Fibroblast of lung (primary cell): Measurements from ENCODE around the gene KMO. TPM values are rescaled to one million over a fixed set of nuclear protein-coding genes. Genes with fewer than 3 reads are reported as not detected.

Source experiments
- DNase-seq, 2 donors: peaks; one replicate each; pipeline versions ENCODE4 v3.0.0 to v3.0.0-alpha.2; 2010; ENCODE audit warnings: low read depth in 2 of 2
- H2AFZ ChIP-seq: 2 replicates; pipeline ENCODE4 v1.5.1; 2012; ENCODE audit warnings: low read length, control low read depth, inconsistent platforms
- H3K27ac ChIP-seq: 2 replicates; pipeline ENCODE4 v1.5.1; 2011; ENCODE audit warnings: low read length, control low read depth; ENCODE audit not compliant: insufficient read depth
- H3K27me3 ChIP-seq: 2 replicates; pipeline ENCODE4 v1.5.1; 2011; ENCODE audit warnings: mild to moderate bottlenecking, low read length; ENCODE audit not compliant: control insufficient read depth, insufficient read depth
- H3K36me3 ChIP-seq: 2 replicates; pipeline ENCODE4 v1.5.1; 2011; ENCODE audit warnings: low read length; ENCODE audit not compliant: control insufficient read depth, insufficient read depth
- H3K4me1 ChIP-seq: 2 replicates; pipeline ENCODE4 v1.5.1; 2011; ENCODE audit warnings: low read length; ENCODE audit not compliant: control insufficient read depth, insufficient read depth; ENCODE audit errors: extremely low read depth
- H3K4me2 ChIP-seq: 2 replicates; pipeline ENCODE4 v1.5.1; 2011; ENCODE audit warnings: low read length, control low read depth; ENCODE audit not compliant: insufficient read depth; ENCODE audit errors: extremely low read depth
- H3K4me3 ChIP-seq, 4 experiments: fragments of 200-600 bp in 1 of 4; sonication (generic) in 1 of 4; replicated peaks in 1 of 4; 2 replicates each; pipeline ENCODE4 v1.5.1; 2011 to 2016; ENCODE audit warnings: low read length in 4 of 4, low read depth in 3 of 4, mild to moderate bottlenecking in 3 of 4, control low read depth in 2 of 4, inconsistent platforms in 1 of 4, mixed read lengths in 1 of 4; ENCODE audit not compliant: insufficient read depth in 1 of 4; ENCODE audit errors: control extremely low read depth in 1 of 4
- H3K79me2 ChIP-seq: 2 replicates; pipeline ENCODE4 v1.5.1; 2012; ENCODE audit warnings: mild to moderate bottlenecking, low read length, inconsistent platforms; ENCODE audit not compliant: control insufficient read depth, insufficient read depth
- H3K9ac ChIP-seq: 2 replicates; pipeline ENCODE4 v1.5.1; 2011; ENCODE audit warnings: mild to moderate bottlenecking, low read length, control low read depth; ENCODE audit not compliant: insufficient read depth
- H3K9me3 ChIP-seq: 2 replicates; pipeline ENCODE4 v1.5.1; 2012; ENCODE audit warnings: low read depth, low read length; ENCODE audit not compliant: control insufficient read depth, insufficient read depth
- H4K20me1 ChIP-seq: 2 replicates; pipeline ENCODE4 v1.5.1; 2011; ENCODE audit warnings: low read length; ENCODE audit not compliant: control insufficient read depth, insufficient read depth; ENCODE audit errors: extremely low read depth
- EZH2 ChIP-seq: IDR thresholded peaks from 2 replicates; pipeline ENCODE4 v1.5.1; 2012; ENCODE audit warnings: low read length, control low read depth, mild to moderate bottlenecking; ENCODE audit errors: missing control alignments
- polyA plus RNA-seq, 2 donors: library from polyadenylated mRNA; depleted of rRNA in 1 of 2; stranded (reverse) in 1 of 2; unstranded in 1 of 2; fragments of >200 nt; gene quantifications; 2 replicates each; pipeline ENCODE4 v1.2.1, GENCODE V29; 2011 to 2012; ENCODE audit warnings: missing spikeins in 1 of 2
- total RNA-seq: library from RNA; depleted of rRNA; stranded (reverse); fragments of >200 nt; gene quantifications from 2 replicates; pipeline ENCODE4 v1.2.1, GENCODE V29; 2014
- TF ChIP-seq, protein P1 (sequence below), 2 donors: IDR thresholded peaks in 1 of 2; conservative IDR thresholded peaks in 1 of 2; 1 replicate in 1 of 2; 2 replicates in 1 of 2; pipeline ENCODE4 v1.5.1; 2011 to 2012; ENCODE audit warnings: low read length in 2 of 2, control low read depth in 1 of 2, inconsistent platforms in 1 of 2, low read depth in 1 of 2, mild to moderate bottlenecking in 1 of 2

KMO gene
- total and polyA plus RNA-seq, 2 donors (not counting 1 experiment from before 2014, with no cell fraction given) = 0.07 TPM; not detected in 1

DNA sequence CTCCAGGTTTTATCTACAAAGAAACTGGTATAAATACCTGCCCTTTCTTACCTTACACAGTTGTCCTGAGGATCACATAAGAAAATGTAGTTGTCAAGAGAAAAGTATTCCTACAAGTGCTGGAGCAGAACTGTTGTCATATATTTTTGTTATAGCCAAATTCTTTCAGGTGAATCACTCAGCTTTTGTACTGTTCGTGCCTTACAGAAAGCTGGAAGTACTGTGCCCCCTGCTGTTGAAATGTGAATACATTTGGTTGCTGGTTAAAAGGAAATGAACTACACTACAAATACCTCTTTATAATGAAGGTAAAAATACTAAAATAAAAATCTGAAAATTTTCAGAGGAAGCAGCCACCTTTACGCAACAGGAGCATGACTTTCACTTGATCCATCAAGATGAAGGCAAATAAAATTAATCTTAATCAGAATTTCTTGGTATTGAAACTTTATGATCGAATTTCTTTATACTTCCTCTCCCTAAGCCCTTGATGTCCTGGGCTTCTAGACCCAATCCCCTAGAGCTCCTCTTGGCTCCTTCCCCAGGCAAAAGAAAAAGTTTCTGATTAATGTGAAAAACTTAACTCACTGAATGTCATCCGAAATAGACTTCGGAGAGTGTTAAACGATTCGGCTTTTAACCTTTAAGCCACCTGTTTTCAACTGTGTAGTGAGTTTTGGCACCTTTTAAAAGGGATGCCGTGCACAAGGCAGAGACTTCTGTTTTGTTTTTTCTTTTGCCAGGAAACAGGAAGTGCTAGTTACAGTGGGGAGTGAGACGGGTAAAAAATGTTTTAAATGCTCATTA is 95.5 kb downstream of the KMO start:
- Histone ChIP-seq H3K9me3 (no peaks in the 10 kb centered on the region), H2AFZ (no peak overlapping the region), H3K4me3 (no peak overlapping the region), H4K20me1 (no peaks in the 10 kb centered on the region), H3K79me2 (no peaks in the 10 kb centered on the region), H3K4me1 (no peaks in the 10 kb centered on the region), H3K27me3 (no peaks in the 10 kb centered on the region), H3K36me3 (no peaks in the 10 kb centered on the region), H3K4me2 (no peak overlapping the region), H3K9ac (no peak overlapping the region), H3K27ac (no peak overlapping the region)
- peak; percentile 81 to 84 for DNase-seq
- TF ChIP-seq EZH2 = no peak
- TF ChIP-seq, protein P1, sequence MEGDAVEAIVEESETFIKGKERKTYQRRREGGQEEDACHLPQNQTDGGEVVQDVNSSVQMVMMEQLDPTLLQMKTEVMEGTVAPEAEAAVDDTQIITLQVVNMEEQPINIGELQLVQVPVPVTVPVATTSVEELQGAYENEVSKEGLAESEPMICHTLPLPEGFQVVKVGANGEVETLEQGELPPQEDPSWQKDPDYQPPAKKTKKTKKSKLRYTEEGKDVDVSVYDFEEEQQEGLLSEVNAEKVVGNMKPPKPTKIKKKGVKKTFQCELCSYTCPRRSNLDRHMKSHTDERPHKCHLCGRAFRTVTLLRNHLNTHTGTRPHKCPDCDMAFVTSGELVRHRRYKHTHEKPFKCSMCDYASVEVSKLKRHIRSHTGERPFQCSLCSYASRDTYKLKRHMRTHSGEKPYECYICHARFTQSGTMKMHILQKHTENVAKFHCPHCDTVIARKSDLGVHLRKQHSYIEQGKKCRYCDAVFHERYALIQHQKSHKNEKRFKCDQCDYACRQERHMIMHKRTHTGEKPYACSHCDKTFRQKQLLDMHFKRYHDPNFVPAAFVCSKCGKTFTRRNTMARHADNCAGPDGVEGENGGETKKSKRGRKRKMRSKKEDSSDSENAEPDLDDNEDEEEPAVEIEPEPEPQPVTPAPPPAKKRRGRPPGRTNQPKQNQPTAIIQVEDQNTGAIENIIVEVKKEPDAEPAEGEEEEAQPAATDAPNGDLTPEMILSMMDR (conservative IDR thresholded peaks at IDR 0.05 in 1 of 2, IDR thresholded peaks at IDR 0.05 in 1 of 2; ENCODE audit: low read depth in 1 of 2, low read length in 2 of 2) = peak; percentile 58 to 64

DNA sequence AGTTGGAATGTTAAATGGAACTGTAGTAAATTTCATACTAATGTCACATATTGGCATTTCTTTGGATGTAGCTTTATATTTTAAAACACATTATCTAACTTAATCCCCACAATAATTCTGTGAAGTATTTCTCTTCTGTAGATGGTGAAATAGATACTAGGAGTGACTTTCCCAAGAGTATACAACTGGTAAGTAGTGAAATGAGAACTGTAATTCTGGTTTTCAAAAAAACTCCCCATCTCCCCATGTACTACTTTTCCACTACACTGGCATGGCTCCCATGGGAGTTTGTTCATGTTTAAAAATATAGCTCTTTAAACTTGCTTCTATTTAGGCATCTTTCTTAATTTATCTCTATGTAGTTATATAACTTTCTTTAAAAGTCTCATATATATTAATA is 97.8 kb downstream of the KMO start:
- Histone ChIP-seq H3K9me3 (no peaks in the 10 kb centered on the region), H3K4me1 (no peaks in the 10 kb centered on the region), H3K4me2 (no peak overlapping the region), H4K20me1 (no peaks in the 10 kb centered on the region), H3K79me2 (no peaks in the 10 kb centered on the region), H2AFZ (no peak overlapping the region), H3K27ac (no peak overlapping the region), H3K9ac (no peak overlapping the region), H3K4me3 (no peak overlapping the region), H3K27me3 (no peaks in the 10 kb centered on the region), H3K36me3 (peaks cover 2% of the 10 kb centered on the region)
- TF ChIP-seq, protein P1 (conservative IDR thresholded peaks at IDR 0.05 in 1 of 2, IDR thresholded peaks at IDR 0.05 in 1 of 2; ENCODE audit: low read depth in 1 of 2, low read length in 2 of 2) = no peak
- no peak for TF ChIP-seq EZH2
- DNase-seq = no peak

DNA sequence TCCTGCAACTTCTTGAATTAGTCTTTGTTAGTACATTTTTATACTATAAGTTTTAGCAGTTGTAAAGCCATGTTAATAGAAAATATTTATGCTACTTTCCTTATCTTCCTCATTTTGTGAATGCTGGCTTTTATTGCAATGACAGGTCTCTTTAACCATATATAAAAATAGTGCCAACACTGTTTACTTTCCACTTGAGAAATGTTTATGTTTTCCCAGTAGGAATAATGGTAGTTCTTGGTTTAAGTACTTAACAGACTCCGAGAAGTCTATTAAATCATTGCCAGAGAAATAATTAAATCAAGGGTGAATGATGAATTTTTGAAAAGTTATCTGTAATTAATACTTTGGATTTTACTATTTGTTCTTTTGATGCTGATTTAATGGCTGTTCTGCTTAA is 98.3 kb downstream of the KMO start:
- Histone ChIP-seq H3K79me2 (peaks cover 2% of the 10 kb centered on the region), H3K4me3 (no peak overlapping the region), H3K9me3 (no peaks in the 10 kb centered on the region), H4K20me1 (no peaks in the 10 kb centered on the region), H3K4me2 (no peak overlapping the region), H2AFZ (no peak overlapping the region), H3K9ac (no peak overlapping the region), H3K4me1 (no peaks in the 10 kb centered on the region), H3K27me3 (no peaks in the 10 kb centered on the region), H3K27ac (no peak overlapping the region), H3K36me3 (peaks cover 6% of the 10 kb centered on the region)
- no peak for DNase-seq
- no peak for TF ChIP-seq EZH2
- TF ChIP-seq, protein P1 (conservative IDR thresholded peaks at IDR 0.05 in 1 of 2, IDR thresholded peaks at IDR 0.05 in 1 of 2; ENCODE audit: low read depth in 1 of 2, low read length in 2 of 2) = no peak
